WERI-Rb-1 (cell line): ENCODE results near the gene AMDHD2.

ENCODE experiments used
- DNase-seq: peaks from one replicate; pipeline ENCODE4 v3.0.0-alpha.2; 2020
- H3K27ac ChIP-seq: fragments of 250-450 bp; sonication (Bioruptor Pico); 2 replicates; pipeline ENCODE4 v1.5.1; 2020; ENCODE audit warnings: mild to moderate bottlenecking, moderate library complexity
- H3K27me3 ChIP-seq: fragments of 250-450 bp; sonication (Bioruptor Pico); 2 replicates; pipeline ENCODE4 v1.5.1; 2021; ENCODE audit warnings: mild to moderate bottlenecking, low read depth, moderate library complexity; ENCODE audit not compliant: insufficient read depth, severe bottlenecking
- H3K36me3 ChIP-seq: fragments of 250-450 bp; sonication (Bioruptor Pico); 2 replicates; pipeline ENCODE4 v1.5.1; 2020; ENCODE audit warnings: mild to moderate bottlenecking, moderate library complexity
- H3K4me3 ChIP-seq: 2 replicates; pipeline ENCODE4 v1.5.1; 2011; ENCODE audit warnings: low read depth, mild to moderate bottlenecking, control low read depth, low read length
- H3K9me3 ChIP-seq: fragments of 250-450 bp; sonication (Bioruptor Pico); 2 replicates; pipeline ENCODE4 v1.5.1; 2021; ENCODE audit warnings: mild to moderate bottlenecking, moderate library complexity; ENCODE audit not compliant: severe bottlenecking
- TF ChIP-seq, protein P1 (sequence below): IDR thresholded peaks from 2 replicates; pipeline ENCODE4 v1.5.1; 2011; ENCODE audit warnings: low read depth, mild to moderate bottlenecking, control low read depth, inconsistent platforms, low read length

Gene AMDHD2, protein sequence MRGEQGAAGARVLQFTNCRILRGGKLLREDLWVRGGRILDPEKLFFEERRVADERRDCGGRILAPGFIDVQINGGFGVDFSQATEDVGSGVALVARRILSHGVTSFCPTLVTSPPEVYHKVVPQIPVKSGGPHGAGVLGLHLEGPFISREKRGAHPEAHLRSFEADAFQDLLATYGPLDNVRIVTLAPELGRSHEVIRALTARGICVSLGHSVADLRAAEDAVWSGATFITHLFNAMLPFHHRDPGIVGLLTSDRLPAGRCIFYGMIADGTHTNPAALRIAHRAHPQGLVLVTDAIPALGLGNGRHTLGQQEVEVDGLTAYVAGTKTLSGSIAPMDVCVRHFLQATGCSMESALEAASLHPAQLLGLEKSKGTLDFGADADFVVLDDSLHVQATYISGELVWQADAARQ

DNA sequence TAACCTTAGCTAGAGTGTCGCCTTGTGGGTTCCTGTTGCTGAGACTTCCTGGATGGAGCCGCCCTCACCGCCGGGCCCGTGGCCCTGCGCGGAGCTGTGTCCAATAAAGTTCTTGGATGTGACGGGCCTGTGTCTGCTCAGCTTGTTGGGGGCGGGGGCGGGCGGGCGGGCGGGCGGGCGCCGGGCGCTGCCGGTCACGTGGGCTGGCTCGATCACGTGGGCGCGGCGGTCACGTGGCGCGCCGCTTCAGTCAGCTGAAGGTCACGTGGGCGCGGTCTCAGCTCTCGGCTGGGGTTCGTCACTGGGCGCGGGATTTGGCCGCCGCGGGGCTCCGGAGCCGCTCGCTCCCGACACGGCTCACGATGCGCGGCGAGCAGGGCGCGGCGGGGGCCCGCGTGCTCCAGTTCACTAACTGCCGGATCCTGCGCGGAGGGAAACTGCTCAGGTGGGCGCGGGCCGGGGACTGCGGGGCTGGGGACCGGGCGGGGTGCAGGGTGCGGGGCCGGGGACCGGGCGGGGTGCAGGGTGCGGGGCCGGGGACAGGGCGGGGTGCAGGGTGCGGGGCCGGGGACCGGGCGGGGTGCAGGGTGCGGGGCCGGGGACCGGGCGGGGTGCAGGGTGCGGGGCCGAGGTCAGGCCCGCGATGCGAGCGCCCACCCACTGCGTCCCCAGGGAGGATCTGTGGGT is at the start of gene AMDHD2:
Gene AMDHD2, plus strand, starts transcription at position 275 of the 687 bp plus-strand sequence. Its CDS starts 88 bp downstream, at position 363.
- no peaks in the 10 kb centered on the region for H3K9me3 ChIP-seq
- TF ChIP-seq, protein P1, sequence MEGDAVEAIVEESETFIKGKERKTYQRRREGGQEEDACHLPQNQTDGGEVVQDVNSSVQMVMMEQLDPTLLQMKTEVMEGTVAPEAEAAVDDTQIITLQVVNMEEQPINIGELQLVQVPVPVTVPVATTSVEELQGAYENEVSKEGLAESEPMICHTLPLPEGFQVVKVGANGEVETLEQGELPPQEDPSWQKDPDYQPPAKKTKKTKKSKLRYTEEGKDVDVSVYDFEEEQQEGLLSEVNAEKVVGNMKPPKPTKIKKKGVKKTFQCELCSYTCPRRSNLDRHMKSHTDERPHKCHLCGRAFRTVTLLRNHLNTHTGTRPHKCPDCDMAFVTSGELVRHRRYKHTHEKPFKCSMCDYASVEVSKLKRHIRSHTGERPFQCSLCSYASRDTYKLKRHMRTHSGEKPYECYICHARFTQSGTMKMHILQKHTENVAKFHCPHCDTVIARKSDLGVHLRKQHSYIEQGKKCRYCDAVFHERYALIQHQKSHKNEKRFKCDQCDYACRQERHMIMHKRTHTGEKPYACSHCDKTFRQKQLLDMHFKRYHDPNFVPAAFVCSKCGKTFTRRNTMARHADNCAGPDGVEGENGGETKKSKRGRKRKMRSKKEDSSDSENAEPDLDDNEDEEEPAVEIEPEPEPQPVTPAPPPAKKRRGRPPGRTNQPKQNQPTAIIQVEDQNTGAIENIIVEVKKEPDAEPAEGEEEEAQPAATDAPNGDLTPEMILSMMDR = no peak
- H3K27ac ChIP-seq = peak within 1 kb of the TSS; percentile 61
- H3K36me3 ChIP-seq = peaks cover 65% of the 10 kb centered on the region
- peak within 1 kb of the TSS; percentile 62 for H3K4me3 ChIP-seq
- no peaks in the 10 kb centered on the region for H3K27me3 ChIP-seq
- DNase-seq = peak; percentile 79

DNA sequence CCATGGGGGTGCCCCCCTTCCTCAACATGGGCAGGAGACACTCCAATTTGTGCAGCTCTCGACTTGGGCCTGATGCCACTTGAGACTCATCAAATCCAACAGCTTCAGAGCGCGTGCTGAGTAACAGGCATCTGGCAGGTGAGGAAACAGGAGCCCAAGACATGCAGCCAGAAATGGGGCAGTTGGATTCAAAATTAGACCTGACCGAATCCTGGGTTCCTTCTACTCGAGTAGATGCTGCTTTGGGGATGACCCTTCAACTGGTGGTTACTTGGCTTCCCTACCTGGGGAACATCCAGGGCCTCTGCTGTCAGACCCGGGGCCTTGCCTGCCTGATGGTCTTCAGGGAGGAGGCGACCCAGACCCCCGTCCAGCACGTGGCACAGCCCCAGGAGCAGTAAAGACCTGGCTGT is 49.6 kb upstream of the AMDHD2 start:
- peaks cover 15% of the 10 kb centered on the region for H3K36me3 ChIP-seq

DNA sequence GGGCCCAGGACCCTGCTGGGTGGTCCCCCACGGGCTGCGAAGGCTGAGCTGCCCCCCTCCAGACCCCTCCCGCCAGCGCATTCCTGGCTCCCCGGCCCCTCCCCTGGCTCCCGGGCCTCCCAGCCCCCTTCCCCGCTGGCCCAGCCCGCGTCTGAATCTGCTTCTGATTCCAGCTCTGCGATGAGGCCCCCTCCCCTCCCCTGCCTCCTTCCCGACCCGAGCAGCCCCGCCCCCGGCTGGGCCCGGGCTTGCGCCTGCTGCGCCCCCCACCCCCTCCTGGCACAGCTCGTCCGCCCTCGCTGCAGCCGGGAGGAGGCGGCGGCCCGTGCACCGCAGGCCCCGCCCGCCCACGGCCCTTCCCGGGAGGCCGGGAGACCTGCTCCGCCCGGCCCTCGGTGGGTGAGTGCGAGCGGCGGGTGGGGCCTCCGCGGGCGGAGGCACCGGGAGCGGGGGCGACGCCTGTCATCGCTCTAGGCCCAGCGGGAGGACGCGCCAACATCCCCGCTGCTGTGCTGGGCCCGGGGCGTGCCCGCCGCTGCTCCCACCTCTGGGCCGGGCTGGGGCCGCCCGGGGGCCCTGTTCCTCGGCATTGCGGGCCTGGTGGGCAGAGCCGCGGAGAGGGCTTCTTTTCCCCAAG is 49.0 kb upstream of the AMDHD2 start, which contains the start of gene NTN3:
Gene NTN3, plus strand, starts transcription at position 282 of the 637 bp plus-strand sequence. CDS start 405 bp downstream, outside the sequence.
- TF ChIP-seq, protein P1 = no peak
- peaks cover 15% of the 10 kb centered on the region for H3K36me3 ChIP-seq
- H3K4me3 ChIP-seq = peak within 1 kb of the TSS; percentile 54
- DNase-seq = peak; percentile 94
- no peaks in the 10 kb centered on the region for H3K9me3 ChIP-seq
- H3K27ac ChIP-seq = peak within 1 kb of the TSS; percentile 100
- H3K27me3 ChIP-seq = no peaks in the 10 kb centered on the region

More for the DNA sequence above, 49.6 kb upstream of the AMDHD2 start:
- peak; percentile 36 for DNase-seq
- Histone ChIP-seq H3K27ac (peak overlapping the region; percentile 100), H3K9me3 (no peaks in the 10 kb centered on the region), H3K4me3 (peak overlapping the region; percentile 22; the same call in 1 of the 2 replicates), H3K27me3 (no peaks in the 10 kb centered on the region)
- TF ChIP-seq, protein P1 = no peak

DNA sequence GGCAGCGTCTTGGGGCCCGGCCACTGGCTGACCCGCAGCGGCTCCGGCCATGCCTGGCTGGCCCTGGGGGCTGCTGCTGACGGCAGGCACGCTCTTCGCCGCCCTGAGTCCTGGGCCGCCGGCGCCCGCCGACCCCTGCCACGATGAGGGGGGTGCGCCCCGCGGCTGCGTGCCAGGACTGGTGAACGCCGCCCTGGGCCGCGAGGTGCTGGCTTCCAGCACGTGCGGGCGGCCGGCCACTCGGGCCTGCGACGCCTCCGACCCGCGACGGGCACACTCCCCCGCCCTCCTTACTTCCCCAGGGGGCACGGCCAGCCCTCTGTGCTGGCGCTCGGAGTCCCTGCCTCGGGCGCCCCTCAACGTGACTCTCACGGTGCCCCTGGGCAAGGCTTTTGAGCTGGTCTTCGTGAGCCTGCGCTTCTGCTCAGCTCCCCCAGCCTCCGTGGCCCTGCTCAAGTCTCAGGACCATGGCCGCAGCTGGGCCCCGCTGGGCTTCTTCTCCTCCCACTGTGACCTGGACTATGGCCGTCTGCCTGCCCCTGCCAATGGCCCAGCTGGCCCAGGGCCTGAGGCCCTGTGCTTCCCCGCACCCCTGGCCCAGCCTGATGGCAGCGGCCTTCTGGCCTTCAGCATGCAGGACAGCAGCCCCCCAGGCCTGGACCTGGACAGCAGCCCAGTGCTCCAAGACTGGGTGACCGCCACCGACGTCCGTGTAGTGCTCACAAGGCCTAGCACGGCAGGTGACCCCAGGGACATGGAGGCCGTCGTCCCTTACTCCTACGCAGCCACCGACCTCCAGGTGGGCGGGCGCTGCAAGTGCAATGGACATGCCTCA is 48.3 kb upstream of the AMDHD2 start:
- DNase-seq = no peak
- H3K27ac ChIP-seq = peak overlapping the region; percentile 100
- peaks cover 12% of the 10 kb centered on the region for H3K36me3 ChIP-seq
- peak overlapping the region; percentile 54 for H3K4me3 ChIP-seq
- no peaks in the 10 kb centered on the region for H3K27me3 ChIP-seq
- H3K9me3 ChIP-seq = no peaks in the 10 kb centered on the region
- TF ChIP-seq, protein P1 = no peak

DNA sequence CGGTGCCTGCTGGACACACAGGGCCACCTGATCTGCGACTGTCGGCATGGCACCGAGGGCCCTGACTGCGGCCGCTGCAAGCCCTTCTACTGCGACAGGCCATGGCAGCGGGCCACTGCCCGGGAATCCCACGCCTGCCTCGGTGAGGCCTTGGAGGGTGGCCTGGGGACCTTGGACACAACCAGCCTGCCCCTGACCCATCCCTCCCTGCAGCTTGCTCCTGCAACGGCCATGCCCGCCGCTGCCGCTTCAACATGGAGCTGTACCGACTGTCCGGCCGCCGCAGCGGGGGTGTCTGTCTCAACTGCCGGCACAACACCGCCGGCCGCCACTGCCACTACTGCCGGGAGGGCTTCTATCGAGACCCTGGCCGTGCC is 47.7 kb upstream of the AMDHD2 start:
- Histone ChIP-seq H3K9me3 (no peaks in the 10 kb centered on the region), H3K4me3 (peak overlapping the region; percentile 54), H3K27ac (peak overlapping the region; percentile 100), H3K36me3 (peaks cover 11% of the 10 kb centered on the region), H3K27me3 (no peaks in the 10 kb centered on the region)
- TF ChIP-seq, protein P1 = no peak
- DNase-seq = no peak
